HepG2 (cell line): ENCODE measurements around the gene TUBGCP4. TPM values are rescaled to one million over a fixed set of nuclear protein-coding genes. Genes with fewer than 3 reads are reported as not detected.

Experiments used
- FOSL2 ChIP-seq: sonication (generic); formaldehyde crosslinking; IDR thresholded peaks from 2 replicates; pipeline ENCODE4 v1.4.0; 2020; ENCODE audit warnings: missing genetic modification reagents
- IKZF5 ChIP-seq: IDR thresholded peaks from 2 replicates; pipeline ENCODE4 v1.6.1; 2018; ENCODE audit warnings: missing genetic modification reagents, mild to moderate bottlenecking, missing compliant biosample characterization
- PAX8 ChIP-seq: sonication (generic); formaldehyde crosslinking; IDR thresholded peaks from 2 replicates; pipeline ENCODE4 v1.8.0; 2022; ENCODE audit warnings: mild to moderate bottlenecking, missing genetic modification reagents, borderline replicate concordance
- RNF2 ChIP-seq: fragments of 450-650 bp; conservative IDR thresholded peaks from 2 replicates; pipeline ENCODE4 v1.6.1; 2016; ENCODE audit warnings: low read depth
- XRCC5 ChIP-seq: fragments of 200-400 bp; formaldehyde crosslinking; optimal IDR thresholded peaks from 2 replicates; pipeline ENCODE3; 2017; ENCODE audit warnings: mild to moderate bottlenecking, low read length
- ZNF230 ChIP-seq: sonication (generic); formaldehyde crosslinking; IDR thresholded peaks from 2 replicates; pipeline ENCODE4 v1.4.0; 2020; ENCODE audit warnings: mild to moderate bottlenecking, missing genetic modification reagents
- ZNF609 ChIP-seq: sonication (generic); formaldehyde crosslinking; IDR thresholded peaks from 2 replicates; pipeline ENCODE4 v1.4.0; 2020; ENCODE audit warnings: mild to moderate bottlenecking, missing genetic modification reagents, borderline replicate concordance
- ZNF678 ChIP-seq: sonication (generic); formaldehyde crosslinking; IDR thresholded peaks from 2 replicates; pipeline ENCODE4 v1.4.0; 2020; ENCODE audit warnings: mild to moderate bottlenecking, missing genetic modification reagents
- ZNF713 ChIP-seq: sonication (generic); formaldehyde crosslinking; IDR thresholded peaks from 2 replicates; pipeline ENCODE4 v1.4.0; 2020; ENCODE audit warnings: mild to moderate bottlenecking, missing genetic modification reagents
- ZNF790 ChIP-seq: sonication (generic); formaldehyde crosslinking; IDR thresholded peaks from 2 replicates; pipeline ENCODE4 v1.8.0; 2022; ENCODE audit warnings: missing genetic modification reagents, mild to moderate bottlenecking, borderline replicate concordance
- ZNF839 ChIP-seq: sonication (generic); formaldehyde crosslinking; IDR thresholded peaks from 2 replicates; pipeline ENCODE4 v1.4.0; 2020; ENCODE audit warnings: missing genetic modification reagents, mild to moderate bottlenecking, borderline replicate concordance
- ZXDC ChIP-seq: sonication (generic); formaldehyde crosslinking; IDR thresholded peaks from 2 replicates; pipeline ENCODE4 v1.5.0; 2020; ENCODE audit warnings: mild to moderate bottlenecking, missing genetic modification reagents
- polyA plus RNA-seq, 8 experiments: library from polyadenylated mRNA; depleted of rRNA in 3 of 8; stranded (reverse) in 7 of 8; unstranded in 1 of 8; fragments of >200 nt; fragmentation: Illumina TruSeq in 4 of 8; extraction: Trizol in 4 of 8; gene quantifications; 2 replicates each; pipeline versions ENCODE4 v1.2.1 to v1.2.3, GENCODE V29; 2011 to 2016; ENCODE audit warnings: low read depth in 4 of 8, missing spikeins in 1 of 8, mixed read lengths in 1 of 8; ENCODE audit not compliant: insufficient read depth in 1 of 8
- total RNA-seq, 5 experiments: library from RNA; depleted of rRNA; stranded (reverse); fragments of >200 nt; fragmentation: Illumina TruSeq; extraction: Trizol; gene quantifications; 2 replicates each; pipeline ENCODE4 v1.2.3, GENCODE V29; 2016; ENCODE audit warnings: low read depth in 1 of 5
- TF ChIP-seq, protein P1 (sequence below): IDR thresholded peaks from 2 replicates; pipeline ENCODE4 v1.6.1; 2016; ENCODE audit warnings: low read depth, missing genetic modification reagents, missing compliant biosample characterization

TUBGCP4 gene
- total and polyA plus RNA-seq, 2 of the 13 experiments (the other 11 are each of a cell fraction or from before 2014, with no cell fraction given) = 15.0 to 20.5 TPM

DNA sequence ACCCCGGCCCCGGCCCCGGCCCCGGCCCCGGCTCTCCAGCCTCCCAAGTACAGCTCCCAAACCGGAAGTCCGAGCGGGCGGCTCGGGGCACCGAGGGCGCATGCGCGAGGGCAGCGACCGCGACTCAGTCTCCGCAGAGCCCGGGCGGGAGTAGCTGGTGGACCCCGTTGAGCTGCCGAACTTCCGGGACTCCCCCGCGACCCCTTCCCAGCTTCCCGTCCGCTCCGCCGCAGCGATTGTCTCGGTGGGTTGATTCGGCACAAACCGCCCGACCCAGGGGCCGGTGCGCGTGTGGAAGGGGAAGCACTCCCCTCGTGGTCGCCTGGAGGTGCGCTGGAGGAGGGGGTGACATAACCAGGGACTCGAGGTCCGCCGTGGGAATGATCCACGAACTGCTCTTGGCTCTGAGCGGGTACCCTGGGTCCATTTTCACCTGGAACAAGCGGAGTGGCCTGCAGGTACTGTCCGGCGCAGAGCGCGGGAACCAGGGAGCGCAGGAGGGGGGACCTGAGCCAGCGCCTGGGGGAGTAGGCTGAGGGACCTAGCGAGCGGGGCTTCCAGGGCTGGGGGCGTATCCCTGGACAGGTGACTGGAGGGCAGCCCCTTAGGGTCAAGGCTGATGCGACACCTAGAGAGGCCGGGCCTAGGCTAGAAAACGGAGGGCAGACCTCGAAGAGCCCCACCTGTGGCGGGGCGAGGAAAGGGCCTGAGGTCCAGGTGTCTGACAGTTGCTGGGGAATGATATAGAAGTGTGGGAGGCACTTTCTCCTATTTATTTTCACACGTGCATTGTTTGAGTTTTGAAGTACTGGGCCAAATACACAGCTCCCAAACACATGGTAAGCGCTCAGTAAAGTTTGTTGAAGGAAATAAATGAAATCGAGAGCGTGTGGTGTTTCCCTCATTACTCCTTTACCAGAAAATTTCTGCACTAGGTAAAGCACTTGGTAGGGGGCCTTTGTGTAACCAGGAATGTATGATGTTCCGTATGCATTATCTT, at the start of gene TUBGCP4, which contains the start of gene ZSCAN29 (continued):
- TF ChIP-seq, protein P1, sequence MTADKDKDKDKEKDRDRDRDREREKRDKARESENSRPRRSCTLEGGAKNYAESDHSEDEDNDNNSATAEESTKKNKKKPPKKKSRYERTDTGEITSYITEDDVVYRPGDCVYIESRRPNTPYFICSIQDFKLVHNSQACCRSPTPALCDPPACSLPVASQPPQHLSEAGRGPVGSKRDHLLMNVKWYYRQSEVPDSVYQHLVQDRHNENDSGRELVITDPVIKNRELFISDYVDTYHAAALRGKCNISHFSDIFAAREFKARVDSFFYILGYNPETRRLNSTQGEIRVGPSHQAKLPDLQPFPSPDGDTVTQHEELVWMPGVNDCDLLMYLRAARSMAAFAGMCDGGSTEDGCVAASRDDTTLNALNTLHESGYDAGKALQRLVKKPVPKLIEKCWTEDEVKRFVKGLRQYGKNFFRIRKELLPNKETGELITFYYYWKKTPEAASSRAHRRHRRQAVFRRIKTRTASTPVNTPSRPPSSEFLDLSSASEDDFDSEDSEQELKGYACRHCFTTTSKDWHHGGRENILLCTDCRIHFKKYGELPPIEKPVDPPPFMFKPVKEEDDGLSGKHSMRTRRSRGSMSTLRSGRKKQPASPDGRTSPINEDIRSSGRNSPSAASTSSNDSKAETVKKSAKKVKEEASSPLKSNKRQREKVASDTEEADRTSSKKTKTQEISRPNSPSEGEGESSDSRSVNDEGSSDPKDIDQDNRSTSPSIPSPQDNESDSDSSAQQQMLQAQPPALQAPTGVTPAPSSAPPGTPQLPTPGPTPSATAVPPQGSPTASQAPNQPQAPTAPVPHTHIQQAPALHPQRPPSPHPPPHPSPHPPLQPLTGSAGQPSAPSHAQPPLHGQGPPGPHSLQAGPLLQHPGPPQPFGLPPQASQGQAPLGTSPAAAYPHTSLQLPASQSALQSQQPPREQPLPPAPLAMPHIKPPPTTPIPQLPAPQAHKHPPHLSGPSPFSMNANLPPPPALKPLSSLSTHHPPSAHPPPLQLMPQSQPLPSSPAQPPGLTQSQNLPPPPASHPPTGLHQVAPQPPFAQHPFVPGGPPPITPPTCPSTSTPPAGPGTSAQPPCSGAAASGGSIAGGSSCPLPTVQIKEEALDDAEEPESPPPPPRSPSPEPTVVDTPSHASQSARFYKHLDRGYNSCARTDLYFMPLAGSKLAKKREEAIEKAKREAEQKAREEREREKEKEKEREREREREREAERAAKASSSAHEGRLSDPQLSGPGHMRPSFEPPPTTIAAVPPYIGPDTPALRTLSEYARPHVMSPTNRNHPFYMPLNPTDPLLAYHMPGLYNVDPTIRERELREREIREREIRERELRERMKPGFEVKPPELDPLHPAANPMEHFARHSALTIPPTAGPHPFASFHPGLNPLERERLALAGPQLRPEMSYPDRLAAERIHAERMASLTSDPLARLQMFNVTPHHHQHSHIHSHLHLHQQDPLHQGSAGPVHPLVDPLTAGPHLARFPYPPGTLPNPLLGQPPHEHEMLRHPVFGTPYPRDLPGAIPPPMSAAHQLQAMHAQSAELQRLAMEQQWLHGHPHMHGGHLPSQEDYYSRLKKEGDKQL (CRISPR knock-in tag) = no peak
- TF ChIP-seq IKZF5 (CRISPR knock-in tag) (0 out of 2 replicates have a peak, but pooled peaks have one; percentile 56), ZXDC (CRISPR knock-in tag) (peak; percentile 97), FOSL2 (CRISPR knock-in tag) (0 out of 2 replicates have a peak, but pooled peaks have one; percentile 5), ZNF230 (CRISPR knock-in tag) (no peak; the same call in 1 of the 2 replicates), ZNF678 (CRISPR knock-in tag) (peak; percentile 49; the same call in 1 of the 2 replicates), ZNF790 (CRISPR knock-in tag) (0 out of 2 replicates have a peak, but pooled peaks have one; percentile 27), RNF2 (no peak; the same call in 1 of the 2 replicates), ZNF609 (CRISPR knock-in tag) (no peak), ZNF713 (CRISPR knock-in tag) (no peak), ZNF839 (CRISPR knock-in tag) (no peak), PAX8 (CRISPR knock-in tag) (peak; percentile 33; the same call in 1 of the 2 replicates), XRCC5 (peak; percentile 72)
